ENCODE data around the gene RARB. TPM values are rescaled to one million over a fixed set of nuclear protein-coding genes. Genes with fewer than 3 reads are reported as not detected.

The RARB gene
- total and polyA plus RNA-seq, 2 of the 13 experiments (the other 11 are each of a cell fraction or from before 2014, with no cell fraction given): 0.16 TPM; not detected in 1

DNA sequence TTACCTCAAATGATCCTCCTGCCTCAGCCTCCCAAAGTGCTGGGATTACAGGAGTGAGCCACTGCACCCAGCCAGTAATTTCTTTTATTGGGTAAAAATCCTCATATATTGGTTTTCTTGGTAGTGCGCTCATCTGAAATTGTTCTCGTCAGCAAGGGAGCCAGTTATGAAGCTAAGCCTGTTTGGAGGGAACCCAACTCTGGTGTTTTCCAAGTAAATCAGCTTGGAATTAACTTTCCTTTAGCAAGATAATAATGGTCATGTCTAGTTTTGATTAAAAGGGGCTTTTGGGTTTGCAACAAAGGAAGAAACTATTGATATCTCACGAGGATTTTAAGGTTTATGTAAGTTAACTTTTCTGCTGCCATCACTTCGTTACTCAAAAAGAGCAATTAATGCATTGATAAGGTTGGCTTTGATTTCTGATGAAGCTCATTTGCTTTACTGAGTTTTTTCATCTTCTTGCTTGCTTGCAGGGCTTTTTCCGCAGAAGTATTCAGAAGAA, 72.7 kb downstream of the RARB start:
- Histone ChIP-seq H2AFZ (ENCODE audit: low read length) (no peak overlapping the region), H3K4me3 (replicated peaks in 1 of 3; ENCODE audit: insufficient read depth in 1 of 3, low read depth in 2 of 3, low read length in 3 of 3) (no peak overlapping the region), H3K9me3 (ENCODE audit: low read length) (no peaks in the 10 kb centered on the region), H3K27me3 (ENCODE audit: control insufficient read depth in 1 of 2, insufficient read depth in 2 of 2, low read length in 2 of 2) (no peaks in the 10 kb centered on the region), H3K9ac (ENCODE audit: insufficient read depth, low read depth, low read length) (no peak overlapping the region), H3K79me2 (ENCODE audit: insufficient read depth, low read length) (no peaks in the 10 kb centered on the region), H4K20me1 (ENCODE audit: insufficient read depth, low read length) (no peaks in the 10 kb centered on the region), H3K27ac (ENCODE audit: extremely low read length, insufficient read depth, low read length) (no peak overlapping the region), H3K36me3 (replicated peaks in 1 of 2; ENCODE audit: control insufficient read depth in 1 of 2, insufficient read depth in 2 of 2, low read length in 2 of 2) (no peaks in the 10 kb centered on the region), H3K4me2 (ENCODE audit: low read depth, low read length) (no peak overlapping the region), H3K4me1 (ENCODE audit: insufficient read depth, low read length) (no peaks in the 10 kb centered on the region)
- in situ Hi-C loops (cut with HindIII; ENCODE audit: extremely low pct_ligation_motif_present, low pct_unique_long_range_greater_than_20kb): no loop called here
- POLR2A ChIA-PET: no interaction called here
- intact Hi-C loops (cut with micrococcal nuclease; ENCODE audit: unreplicated experiment): no loop called here
- DNase-seq (ENCODE audit: low spot score): no peak
- no peak for FAIRE-seq
- no peak for ATAC-seq
- 60% methylated on average over 5 of the region's 5 CpGs for WGBS (ENCODE audit: low lambda C conversion rate)
- no TSS peak for BruUV-seq (replicated peaks)
- TF ChIP-seq NFIB (CRISPR knock-in tag; IDR thresholded peaks at IDR 0.05; ENCODE audit: borderline replicate concordance) (no peak), ZSCAN25 (CRISPR knock-in tag; IDR thresholded peaks at IDR 0.05) (no peak), ZNF335 (CRISPR knock-in tag; IDR thresholded peaks at IDR 0.05) (no peak), ZNF607 (CRISPR knock-in tag; IDR thresholded peaks at IDR 0.05; ENCODE audit: borderline replicate concordance) (no peak), TAF1 (CRISPR knock-in tag; IDR thresholded peaks at IDR 0.05) (no peak)
- TF ChIP-seq, protein P1, sequence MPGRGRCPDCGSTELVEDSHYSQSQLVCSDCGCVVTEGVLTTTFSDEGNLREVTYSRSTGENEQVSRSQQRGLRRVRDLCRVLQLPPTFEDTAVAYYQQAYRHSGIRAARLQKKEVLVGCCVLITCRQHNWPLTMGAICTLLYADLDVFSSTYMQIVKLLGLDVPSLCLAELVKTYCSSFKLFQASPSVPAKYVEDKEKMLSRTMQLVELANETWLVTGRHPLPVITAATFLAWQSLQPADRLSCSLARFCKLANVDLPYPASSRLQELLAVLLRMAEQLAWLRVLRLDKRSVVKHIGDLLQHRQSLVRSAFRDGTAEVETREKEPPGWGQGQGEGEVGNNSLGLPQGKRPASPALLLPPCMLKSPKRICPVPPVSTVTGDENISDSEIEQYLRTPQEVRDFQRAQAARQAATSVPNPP (CRISPR knock-in tag; IDR thresholded peaks at IDR 0.05): no peak
- CTCF ChIA-PET (ENCODE audit: low intra/inter-chr PET ratio, low total read pairs): no interaction called here

DNA sequence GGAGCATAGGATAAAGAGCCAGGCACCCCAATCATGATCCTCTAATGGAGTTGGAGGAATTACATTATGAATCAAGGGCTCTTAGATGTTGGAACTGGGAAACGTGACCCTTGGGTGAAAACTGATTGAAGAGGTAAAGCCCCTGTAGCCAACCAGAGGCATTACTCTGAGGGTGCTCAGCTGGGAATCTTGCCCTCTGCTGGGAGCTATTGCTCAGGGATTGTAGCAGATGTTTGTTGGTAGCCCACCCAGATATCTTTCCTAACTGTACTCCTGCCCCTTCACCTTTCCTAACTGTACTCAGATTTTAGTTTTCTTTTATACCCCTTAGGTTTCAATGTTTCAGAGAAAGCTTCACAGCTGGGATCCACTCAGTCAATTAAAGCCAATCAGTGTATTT, 74.2 kb downstream of the RARB start:
- Histone ChIP-seq H3K4me3 (replicated peaks in 1 of 3; ENCODE audit: insufficient read depth in 1 of 3, low read depth in 2 of 3, low read length in 3 of 3) (no peak overlapping the region), H3K4me2 (ENCODE audit: low read depth, low read length) (no peak overlapping the region), H2AFZ (ENCODE audit: low read length) (no peak overlapping the region), H3K9me3 (ENCODE audit: low read length) (no peaks in the 10 kb centered on the region), H3K27me3 (ENCODE audit: control insufficient read depth in 1 of 2, insufficient read depth in 2 of 2, low read length in 2 of 2) (no peaks in the 10 kb centered on the region), H3K27ac (ENCODE audit: extremely low read length, insufficient read depth, low read length) (no peak overlapping the region), H3K4me1 (ENCODE audit: insufficient read depth, low read length) (no peaks in the 10 kb centered on the region), H4K20me1 (ENCODE audit: insufficient read depth, low read length) (no peaks in the 10 kb centered on the region), H3K36me3 (replicated peaks in 1 of 2; ENCODE audit: control insufficient read depth in 1 of 2, insufficient read depth in 2 of 2, low read length in 2 of 2) (no peaks in the 10 kb centered on the region), H3K79me2 (ENCODE audit: insufficient read depth, low read length) (no peaks in the 10 kb centered on the region), H3K9ac (ENCODE audit: insufficient read depth, low read depth, low read length) (no peak overlapping the region)
- intact Hi-C loops (cut with micrococcal nuclease; ENCODE audit: unreplicated experiment) (no loop called here), in situ Hi-C loops (cut with HindIII; ENCODE audit: extremely low pct_ligation_motif_present, low pct_unique_long_range_greater_than_20kb) (no loop called here)
- no peak for FAIRE-seq
- POLR2A ChIA-PET: no interaction called here
- CTCF ChIA-PET (ENCODE audit: low intra/inter-chr PET ratio, low total read pairs): no interaction called here
- TF ChIP-seq RAD51 (IDR thresholded peaks at IDR 0.05; ENCODE audit: borderline replicate concordance) (no peak), SMARCE1 (IDR thresholded peaks at IDR 0.05; ENCODE audit: borderline replicate concordance) (no peak)
- 25% methylated on average over 1 of the region's 1 CpG for WGBS (ENCODE audit: low lambda C conversion rate)
- no peak for ATAC-seq
- DNase-seq (ENCODE audit: low spot score): no peak
- no TSS peak for BruUV-seq (replicated peaks)

Data from HepG2 (cell line).